HG02588 (cell line): Measurements from ENCODE around the gene KDM6A.
"Not testable (repeated sequence)": the region's sequence is repeated elsewhere in the genome, so short reads cannot be mapped to it uniquely, and the experiment has no call there.

Source experiments
- ATAC-seq: cut with Tn5 transposase; IDR thresholded peaks from one replicate; pipeline ENCODE4 v1.9.1; 2021; ENCODE audit warnings: mild to moderate bottlenecking, moderate library complexity; ENCODE audit not compliant: unreplicated experiment

KDM6A gene

GRCh38 chrX:44954562-44954961 lies 81.6 kb downstream of the KDM6A start:
- ATAC-seq = no peak

DNA sequence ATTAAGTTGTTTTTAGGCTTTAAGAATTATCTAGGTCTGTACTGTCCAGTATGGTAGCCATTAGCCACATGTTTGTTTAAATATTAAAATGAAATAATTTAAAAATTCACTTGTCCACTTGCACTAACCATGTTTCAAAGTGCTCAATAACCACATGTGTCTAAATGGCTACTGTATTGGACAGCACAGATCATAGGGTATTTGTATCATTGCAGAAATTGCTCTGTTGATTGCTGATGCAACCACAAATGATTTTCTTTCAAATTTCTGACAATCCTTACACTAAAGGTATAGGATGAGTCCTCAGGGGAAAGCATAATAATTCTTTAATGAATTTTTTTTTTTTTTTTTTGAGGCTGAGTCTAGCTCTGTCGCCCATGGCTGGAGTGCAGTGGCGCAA lies 84.9 kb downstream of the KDM6A start:
- no peak for ATAC-seq

GRCh38 chrX:44958480-44958879 lies 85.5 kb downstream of the KDM6A start:
- ATAC-seq = no peak

GRCh38 chrX:44961817-44962607 lies 89.0 kb downstream of the KDM6A start:
- ATAC-seq = no peak

DNA sequence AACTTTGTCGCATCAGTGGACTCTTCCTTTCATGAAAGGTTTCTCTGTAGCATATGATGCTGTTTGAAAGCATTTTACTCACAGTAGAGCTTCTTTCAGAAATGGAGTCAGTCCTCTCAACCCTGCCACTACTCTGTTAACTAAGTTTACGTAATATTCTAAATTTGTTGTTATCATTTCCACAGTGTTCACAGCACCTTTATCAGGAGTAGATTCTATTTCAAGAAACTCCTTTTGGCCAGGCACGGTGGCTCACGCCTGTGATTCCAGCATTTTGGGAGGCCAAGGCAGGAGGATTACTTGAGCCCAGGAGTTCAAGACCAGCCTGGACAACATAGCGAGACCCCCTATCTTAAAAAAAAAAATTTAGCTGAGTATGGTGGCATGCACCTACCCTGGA lies 90.0 kb downstream of the KDM6A start:
- ATAC-seq = no peak

DNA sequence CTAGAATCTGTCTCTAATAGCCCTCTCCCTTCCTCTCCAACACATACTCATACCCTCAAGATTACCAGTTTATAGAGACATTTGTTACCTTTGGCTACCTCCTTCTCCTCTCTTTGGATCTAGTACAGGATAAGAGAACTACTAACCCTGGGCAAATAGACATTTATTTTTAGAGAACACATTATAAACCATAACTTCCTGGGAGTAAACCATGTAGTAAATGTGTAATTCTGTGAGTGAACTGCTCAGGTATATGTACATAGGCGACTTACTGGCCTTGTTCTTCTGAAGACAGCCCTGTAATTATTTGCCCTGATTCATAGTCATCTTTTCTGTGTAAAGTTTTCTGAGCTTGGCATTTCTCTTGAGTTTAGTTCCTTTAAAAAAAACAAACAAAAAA lies 94.2 kb downstream of the KDM6A start:
- ATAC-seq = no peak

GRCh38 chrX:44970709-44971108 lies 97.7 kb downstream of the KDM6A start:
- ATAC-seq = no peak

DNA sequence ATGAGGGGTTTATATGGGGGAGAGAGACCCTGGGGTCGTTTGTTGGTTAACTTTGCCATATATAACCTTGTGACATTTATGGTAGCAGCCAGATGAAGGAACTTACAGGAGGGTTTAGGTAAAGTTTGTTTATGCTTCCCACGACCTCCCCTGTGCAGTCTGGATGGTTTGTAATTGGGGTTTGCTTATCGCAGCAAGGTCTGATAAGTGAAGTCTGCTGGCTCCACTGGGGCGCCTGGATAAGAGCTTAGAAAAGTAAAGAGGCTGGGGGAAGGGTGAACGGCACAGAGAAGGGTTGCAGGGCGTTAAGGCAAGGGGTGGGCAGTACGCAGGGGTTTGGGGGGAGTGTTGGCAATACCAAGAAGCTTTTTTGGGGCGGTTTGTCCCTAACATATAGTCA lies 98.7 kb downstream of the KDM6A start:
- ATAC-seq = no peak

GRCh38 chrX:44972132-44972531 lies 99.1 kb downstream of the KDM6A start:
- ATAC-seq = no peak

DNA sequence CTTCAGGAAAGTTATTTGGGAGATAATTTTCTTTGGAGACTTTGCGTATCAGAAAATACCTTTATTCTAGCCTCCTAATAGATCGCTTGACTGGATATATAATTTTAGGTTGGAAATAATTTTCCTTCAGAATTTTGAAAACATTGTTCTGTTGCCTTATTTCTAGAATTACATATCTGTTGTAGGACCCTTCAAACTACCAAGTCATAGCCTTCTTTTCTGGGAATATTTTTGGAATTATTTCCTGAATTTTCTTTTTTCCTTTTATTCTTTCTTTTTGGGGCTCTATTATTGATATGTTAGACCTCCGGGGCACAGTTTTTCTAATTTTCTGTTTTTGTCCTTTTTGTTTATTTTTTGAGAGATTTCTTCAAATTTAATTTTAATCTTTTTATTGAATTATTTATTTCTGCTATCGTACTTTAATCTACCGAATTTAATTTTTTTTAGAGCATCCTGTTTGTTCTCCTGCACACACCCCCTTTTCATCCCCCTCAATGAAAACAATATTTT lies 100.5 kb downstream of the KDM6A start:
- no peak for ATAC-seq

GRCh38 chrX:44974451-44974850 lies 101.5 kb downstream of the KDM6A start:
- no peak for ATAC-seq

DNA sequence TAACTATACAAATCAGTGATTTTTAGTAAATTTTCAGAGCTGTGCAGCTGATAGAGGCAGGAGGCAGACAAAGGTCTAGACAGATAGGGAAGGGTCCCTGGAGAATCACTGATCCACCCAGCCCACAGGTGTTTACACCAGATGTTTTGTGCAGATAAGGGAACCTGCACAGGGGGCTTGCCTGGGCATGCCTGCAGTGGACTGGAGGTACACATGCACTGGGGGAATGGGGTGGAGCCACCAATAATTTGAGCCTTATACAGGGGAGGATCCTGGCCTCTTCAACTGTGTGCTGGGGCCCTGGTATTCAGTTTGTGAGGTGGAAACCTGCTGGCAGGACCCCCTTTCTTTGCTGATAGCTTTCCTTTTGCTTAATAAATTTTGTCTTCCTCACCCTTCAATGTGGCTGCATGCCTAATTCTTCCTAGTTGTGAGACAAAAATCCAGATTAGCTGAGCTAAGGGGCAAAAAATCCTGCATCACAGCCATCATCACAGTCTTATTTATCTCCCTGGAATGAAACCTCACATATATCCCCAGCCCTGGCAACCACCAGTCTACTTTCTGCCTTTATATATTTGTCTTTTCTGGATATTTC lies 102.8 kb downstream of the KDM6A start:
- no peak for ATAC-seq

GRCh38 chrX:44978976-44979375 lies 106.0 kb downstream of the KDM6A start:
- no peak for ATAC-seq

- ATAC-seq = no peak
Observed at GRCh38 chrX:44980403-44980802, 107.4 kb downstream of the KDM6A start.

- ATAC-seq = no peak
Observed at GRCh38 chrX:44980883-44981282, 107.9 kb downstream of the KDM6A start.

DNA sequence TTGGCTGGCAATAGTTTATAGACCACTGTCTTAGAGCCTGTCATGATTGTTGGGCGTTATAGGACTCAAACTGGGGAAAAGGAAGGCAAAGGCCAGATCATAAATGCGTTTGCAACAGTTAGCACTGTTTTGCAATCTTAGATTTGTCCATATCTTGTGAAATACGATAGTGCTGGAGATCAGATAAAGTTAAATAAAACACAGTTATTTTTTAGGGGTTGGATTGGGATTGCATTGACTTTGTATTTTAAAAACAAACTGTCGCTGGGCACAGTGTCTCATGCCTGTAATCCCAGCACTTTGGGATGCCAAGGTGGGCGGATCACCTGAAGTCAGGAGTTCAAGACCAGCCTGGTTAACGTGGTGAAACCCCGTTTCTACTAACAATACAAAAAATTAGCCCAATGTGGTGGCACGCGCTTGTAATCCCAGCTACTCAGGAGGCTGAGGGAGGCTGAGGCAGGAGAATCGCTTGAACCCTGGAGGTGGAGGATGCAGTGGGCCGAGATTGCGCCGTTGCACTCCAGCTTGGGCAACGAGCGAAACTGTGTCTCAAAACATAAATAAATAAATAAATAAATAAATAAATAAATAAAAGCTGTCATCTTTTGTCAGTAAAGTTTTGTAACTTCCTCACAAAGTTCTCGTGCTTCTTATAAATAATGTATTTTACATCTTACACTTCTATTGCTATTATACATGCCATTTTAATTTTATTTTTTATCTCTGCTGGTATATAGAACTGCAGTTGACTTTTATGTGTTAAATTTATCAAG lies 117.2 kb downstream of the KDM6A start:
- ATAC-seq = no peak

DNA sequence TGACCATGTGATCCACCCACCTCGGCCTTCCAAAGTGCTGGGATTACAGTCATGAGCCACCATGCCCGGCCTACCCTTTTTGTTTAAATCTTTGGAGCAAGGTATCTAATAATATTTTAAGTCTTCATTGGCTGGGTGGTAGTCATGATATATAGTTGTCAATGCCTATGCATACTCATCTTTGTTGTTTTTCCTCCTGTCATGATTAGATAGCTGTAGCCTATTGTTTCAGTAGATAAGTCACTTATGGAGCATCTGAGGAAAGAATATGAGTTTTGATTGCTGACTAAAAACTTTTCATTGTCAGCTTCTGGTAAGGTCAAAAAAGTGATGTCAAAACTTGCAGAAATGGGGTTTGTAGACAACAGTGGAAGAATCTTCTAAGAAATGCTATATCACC lies 119.8 kb downstream of the KDM6A start:
- ATAC-seq = no peak

DNA sequence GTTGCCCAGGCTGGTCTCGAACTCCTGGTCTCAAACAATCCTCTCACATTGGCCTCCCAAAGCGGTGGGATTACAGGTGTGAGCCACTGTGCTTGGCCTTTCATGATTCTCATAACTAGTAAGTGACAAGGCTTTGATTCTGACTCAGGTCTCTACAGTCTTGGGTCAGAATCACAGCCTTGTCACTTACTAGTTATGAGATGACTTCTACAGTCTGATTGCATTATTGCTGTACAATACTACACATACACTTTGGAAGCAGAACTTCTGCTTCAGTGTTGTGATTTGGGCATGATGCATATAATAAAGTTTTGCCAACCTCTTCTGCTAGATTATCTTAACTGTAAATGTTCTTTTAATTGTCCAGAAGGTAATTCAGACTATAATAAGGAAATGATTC lies 123.3 kb downstream of the KDM6A start:
- ATAC-seq = no peak

GRCh38 chrX:44997282-44997812 lies 124.4 kb downstream of the KDM6A start:
- no peak for ATAC-seq

- no peak for ATAC-seq
Observed at GRCh38 chrX:44997888-44998287, 124.9 kb downstream of the KDM6A start.

DNA sequence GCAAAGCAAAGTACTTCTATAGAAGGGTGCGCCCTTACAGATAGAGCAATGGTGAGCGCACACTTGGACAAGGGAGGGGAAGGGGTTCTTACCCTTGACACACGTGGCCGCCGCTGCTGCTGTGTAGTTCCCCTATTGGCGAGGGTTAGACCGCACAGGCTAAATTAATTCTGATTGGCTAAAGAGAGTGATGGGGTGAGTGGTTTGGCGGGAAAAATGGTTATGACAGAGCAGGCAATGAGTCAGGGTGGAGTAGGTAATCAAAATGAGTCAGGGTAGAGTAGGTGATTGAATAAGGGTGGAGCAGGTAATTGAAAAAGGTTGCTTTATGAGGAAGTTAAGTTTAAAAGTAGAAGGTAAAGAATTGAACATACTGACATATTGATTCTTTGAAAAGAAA lies 126.2 kb downstream of the KDM6A start:
- not testable (repeated sequence) for ATAC-seq
